Astrocyte of the spinal cord (primary cell): ENCODE data around the gene METTL2B.
"Not testable (repeated sequence)": the region's sequence is repeated elsewhere in the genome, so short reads cannot be mapped to it uniquely, and the experiment has no call there.

Source experiments
- DNase-seq: peaks from one replicate; pipeline ENCODE4 v3.0.0; 2011; ENCODE audit warnings: low read depth, low spot score
- H3K4me3 ChIP-seq: 2 replicates; pipeline ENCODE4 v1.5.1; 2011; ENCODE audit warnings: low read depth, mild to moderate bottlenecking, low read length, moderate library complexity
- CTCF ChIP-seq: IDR thresholded peaks from 2 replicates; pipeline ENCODE4 v1.5.1; 2012; ENCODE audit warnings: low read depth, mild to moderate bottlenecking, low read length, inconsistent platforms
- in situ Hi-C: cut with HindIII; loops from 2 replicates; pipeline ENCODE4 v1.10.0; 2017; ENCODE audit warnings: low sequenced_read_pairs

METTL2B gene

DNA sequence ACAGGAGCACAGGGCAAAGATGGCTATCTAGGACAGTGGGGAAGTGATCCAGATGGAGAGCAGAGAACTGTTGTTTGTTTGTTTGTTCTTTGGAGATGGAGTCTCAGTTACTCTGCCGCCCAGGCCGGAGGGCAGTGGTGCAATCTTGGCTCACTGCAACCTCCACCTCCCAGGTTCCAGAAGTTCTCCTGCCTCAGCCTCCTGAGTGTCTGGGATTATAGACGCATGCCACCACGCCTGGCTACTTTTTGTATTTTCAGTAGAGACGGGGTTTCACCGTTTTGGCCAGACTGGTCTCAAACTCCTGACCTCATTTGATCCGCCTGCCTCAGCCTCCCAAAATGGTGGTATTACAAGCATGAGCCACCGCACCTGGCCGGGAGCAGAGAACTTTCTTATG, 20.9 kb downstream of the METTL2B start:
- no peak for DNase-seq
- TF ChIP-seq CTCF = no peak
- H3K4me3 ChIP-seq = no peak overlapping the region
- in situ Hi-C loops = no loop called here

DNA sequence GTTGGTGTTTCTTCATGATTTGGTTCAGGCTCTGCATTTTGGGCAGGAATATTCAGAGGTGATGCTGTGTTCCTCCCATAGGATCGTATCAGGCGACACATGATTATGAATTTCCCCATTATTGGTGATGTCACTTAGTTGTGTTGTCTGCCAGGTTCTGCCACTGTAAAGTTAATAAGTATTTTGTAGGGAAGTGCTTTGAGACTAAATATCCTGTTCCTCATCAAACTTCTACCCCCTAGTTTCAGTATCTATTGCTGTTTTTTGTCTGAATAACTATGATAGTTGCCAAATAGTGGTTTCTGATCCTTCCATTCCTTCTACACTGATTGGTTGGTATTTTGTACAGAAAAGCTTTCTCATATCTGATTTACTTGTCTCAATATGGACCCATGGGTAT, 28.9 kb downstream of the METTL2B start:
- DNase-seq, H3K4me3 ChIP-seq, in situ Hi-C loops: not testable (repeated sequence)

GRCh38 chr7:128506819-128507218, 30.3 kb downstream of the METTL2B start:
- in situ Hi-C loops, DNase-seq: not testable (repeated sequence)

DNA sequence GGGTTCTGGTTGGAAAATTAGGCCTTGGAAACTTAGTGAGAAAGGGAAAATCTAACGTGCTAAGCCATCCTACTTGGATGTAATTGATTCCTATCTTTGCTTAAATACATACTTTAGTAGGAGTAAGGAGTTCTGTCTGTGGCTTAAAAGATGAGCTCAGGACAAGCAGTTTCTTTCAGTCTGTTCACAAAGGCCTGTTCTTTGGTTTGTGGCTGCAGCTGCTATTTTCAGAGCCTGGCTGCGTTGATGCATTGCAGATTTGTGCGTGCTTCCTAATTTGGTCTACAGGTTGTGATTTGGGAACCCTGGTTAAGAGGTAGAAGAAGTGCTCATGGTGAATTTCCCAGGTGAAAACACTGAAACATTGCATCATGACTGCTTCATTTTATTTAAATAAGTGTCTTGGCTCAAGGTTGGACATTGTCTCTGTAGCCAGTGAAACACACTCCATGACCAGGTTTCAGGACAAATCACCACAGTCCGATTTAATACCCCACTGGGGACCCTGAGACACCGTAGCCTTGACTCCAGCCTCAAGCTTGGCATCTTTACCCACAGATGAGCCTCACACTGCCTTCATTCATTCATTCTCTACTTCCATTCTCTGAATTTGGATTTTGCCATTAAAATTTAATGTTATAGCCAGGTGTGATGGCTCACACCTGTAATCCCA, 30.9 kb downstream of the METTL2B start:
- H3K4me3 ChIP-seq, DNase-seq, in situ Hi-C loops: not testable (repeated sequence)

More at GRCh38 chr7:128506819-128507218, 30.3 kb downstream of the METTL2B start:
- not testable (repeated sequence) for H3K4me3 ChIP-seq

- in situ Hi-C loops, DNase-seq, H3K4me3 ChIP-seq: not testable (repeated sequence)
Observed at GRCh38 chr7:128511692-128512091, 35.1 kb downstream of the METTL2B start.

- H3K4me3 ChIP-seq, in situ Hi-C loops, DNase-seq: not testable (repeated sequence)
Observed at GRCh38 chr7:128515232-128515631, 38.7 kb downstream of the METTL2B start.

DNA sequence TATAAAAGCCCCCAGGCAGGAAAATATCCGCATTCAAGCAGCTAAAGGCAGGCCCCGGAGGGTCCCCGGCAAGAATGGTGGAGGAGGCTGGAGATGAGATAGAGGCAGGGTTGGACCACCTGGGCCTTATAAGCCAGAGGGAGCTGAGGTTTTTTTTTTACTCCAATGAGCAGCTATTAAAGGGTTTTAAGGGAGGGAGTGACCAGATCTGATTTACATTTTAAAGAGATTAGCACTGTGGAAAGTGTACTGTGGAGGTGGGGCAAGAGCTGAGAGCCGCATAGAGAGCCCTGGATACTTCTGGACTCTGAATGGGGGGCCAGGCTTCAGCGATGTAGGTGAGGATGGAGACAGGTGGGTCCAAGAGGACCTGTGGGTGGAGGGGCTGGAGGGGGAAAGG, 40.5 kb downstream of the METTL2B start:
- H3K4me3 ChIP-seq, DNase-seq, in situ Hi-C loops: not testable (repeated sequence)

DNA sequence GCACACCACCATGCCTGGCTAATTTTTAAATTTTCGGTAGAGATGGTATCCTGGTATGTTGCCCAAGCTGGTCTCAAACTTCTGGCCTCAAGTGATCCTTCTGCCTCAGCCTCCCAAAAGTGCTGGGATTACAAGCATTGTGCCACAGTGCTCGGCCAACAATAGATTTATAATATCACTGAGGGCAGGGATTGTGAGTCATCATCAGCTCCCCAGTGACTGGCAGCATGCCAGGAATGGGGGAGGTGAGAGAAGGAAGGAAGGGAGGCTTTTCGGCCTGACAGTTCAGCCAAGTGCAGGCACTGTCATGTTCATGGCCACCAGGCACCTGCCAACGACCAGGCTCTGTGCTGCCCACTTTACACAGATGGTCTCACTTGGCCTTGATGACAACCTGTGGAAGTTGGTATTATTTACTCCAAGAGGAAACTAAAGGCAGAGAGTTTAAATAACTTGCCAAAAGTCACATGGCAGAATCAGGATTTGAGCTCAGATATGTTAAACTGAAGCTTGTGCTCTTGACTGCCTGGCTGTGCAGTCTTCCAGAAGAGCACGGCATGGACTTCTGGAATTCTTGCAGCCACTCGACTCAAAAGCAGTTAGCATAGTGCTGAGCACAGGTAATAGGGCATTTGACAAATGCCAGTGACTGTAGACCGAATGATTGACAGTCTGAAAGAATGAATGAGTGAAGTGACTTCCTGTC, 46.8 kb downstream of the METTL2B start:
- H3K4me3 ChIP-seq, in situ Hi-C loops: not testable (repeated sequence)
- peak; percentile 68 for DNase-seq

DNA sequence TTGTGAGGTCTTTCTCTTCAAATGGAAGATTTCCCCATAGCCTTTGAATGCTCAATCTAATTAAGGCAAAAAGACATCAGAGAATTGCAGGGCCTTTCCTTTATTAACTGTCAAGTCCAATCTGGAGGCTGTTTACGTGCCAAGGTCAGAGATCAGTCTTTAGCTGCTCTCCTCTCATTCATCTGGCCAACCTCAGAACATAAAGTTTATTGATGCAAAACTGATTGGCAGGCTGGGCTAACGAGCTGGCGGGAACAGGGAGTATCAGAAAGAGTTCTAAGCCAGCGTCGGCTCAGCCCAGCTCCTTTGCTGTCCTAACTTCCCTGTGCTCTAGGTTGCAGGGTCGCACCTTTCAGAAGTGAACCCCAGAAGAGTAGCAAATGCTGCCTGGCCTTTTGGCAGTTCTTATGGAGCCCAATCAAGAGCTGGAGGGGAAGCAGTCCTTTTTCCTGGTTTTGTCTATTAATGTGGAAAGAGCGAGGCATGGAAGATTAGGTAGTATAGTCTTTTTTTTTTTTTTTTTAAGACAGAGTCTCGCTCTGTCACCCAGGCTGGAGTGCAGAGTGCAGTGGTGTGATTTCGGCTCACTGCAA, 47.5 kb downstream of the METTL2B start:
- in situ Hi-C loops, H3K4me3 ChIP-seq, DNase-seq: not testable (repeated sequence)

DNA sequence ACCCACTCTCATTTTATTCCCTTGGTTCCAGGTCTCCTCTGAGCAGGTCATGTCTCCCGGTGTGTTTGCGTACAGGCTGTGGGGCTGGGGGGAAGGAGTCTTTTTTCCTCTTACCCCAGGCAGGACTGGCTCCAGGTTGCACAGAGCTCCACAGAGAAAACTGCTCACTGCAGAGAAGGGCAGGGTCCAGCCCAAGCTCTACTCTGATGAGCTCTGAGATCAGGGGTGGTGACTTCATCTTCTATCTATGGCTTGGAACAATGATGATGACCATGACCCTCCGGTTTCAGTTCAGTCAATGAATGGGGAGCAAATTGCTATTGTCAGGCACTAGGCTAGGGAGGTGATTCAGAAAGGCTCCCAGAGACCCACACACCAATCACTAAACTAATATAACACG, 49.0 kb downstream of the METTL2B start:
- H3K4me3 ChIP-seq, DNase-seq, in situ Hi-C loops: not testable (repeated sequence)

DNA sequence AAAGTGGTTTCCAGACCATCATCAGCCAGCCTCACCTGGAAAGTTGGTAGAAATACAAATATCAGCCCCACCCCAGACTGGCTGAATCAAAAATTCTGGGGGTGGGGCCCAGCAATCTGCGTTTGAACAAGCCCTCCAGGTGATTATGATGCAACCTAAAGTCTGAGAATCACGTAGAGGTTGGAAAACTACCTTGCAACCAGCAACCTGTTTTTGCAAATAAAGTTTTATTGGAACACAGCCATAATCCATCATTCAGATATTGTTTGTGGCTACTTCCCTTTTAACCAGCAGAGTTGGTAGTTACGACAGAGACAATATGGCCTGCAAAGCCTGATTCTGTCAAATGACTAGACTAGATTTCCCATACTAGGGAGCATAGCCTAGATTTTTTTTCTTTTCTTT, 49.5 kb downstream of the METTL2B start:
- H3K4me3 ChIP-seq, DNase-seq, in situ Hi-C loops: not testable (repeated sequence)

DNA sequence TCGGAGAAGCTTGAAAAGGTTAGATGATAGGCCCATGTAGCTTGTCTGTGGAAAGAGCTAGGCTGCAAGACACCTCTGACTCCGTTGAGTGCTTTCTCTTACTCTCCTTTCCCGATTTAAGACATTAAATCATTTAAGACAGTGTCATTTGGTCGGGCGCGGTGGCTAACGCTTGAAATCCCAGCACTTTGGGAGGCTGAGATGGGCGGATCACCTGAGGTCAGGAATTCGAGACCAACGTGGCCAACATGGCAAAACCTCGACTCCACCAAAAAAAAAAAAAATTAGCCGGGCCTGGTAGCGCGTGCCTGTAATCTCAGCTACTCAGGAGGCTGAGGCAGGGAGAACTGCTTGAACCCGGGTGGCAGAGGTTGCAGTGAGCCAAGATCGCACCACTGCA, 52.6 kb downstream of the METTL2B start:
- H3K4me3 ChIP-seq, DNase-seq, in situ Hi-C loops: not testable (repeated sequence)

DNA sequence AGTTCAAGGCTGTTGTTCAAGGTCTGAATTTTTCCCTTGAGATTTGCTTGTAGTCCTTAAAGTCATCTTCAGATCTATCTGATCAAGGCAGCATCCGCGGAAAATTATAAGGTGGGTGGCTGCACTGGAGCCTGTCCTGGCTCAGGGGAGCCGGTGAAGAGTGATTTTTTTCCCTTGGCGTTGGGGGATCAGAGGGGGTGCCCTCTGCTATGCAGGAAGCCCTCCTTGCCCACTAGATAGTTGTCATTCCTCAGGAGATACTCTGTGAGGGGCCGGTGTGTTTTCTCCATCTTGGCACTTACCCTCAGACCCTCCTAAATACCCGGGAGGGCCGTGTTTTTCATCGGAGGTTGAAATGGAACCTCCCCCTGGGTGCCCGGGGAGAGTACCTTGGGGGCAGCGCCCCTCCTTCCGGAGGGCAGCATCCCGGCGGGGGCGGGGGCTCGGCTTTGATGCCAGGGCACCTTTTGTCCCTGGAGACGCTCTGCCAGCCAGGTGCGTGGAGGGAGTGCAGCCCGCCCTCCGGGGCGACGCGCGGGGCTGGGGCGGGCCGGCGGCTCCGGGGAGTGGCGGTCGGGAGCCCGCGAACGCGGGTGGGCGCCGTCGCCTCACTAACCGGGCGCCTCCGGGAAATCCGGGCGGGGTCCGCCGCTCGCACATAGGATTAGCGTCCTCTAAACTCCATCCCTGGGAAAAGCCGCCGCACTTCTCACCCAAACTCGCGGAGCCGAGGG, 53.7 kb downstream of the METTL2B start:
- DNase-seq, in situ Hi-C loops: not testable (repeated sequence)
- peak overlapping the region; percentile 81 for H3K4me3 ChIP-seq
